ENCODE data around the gene DAPK1.

DAPK1 gene

GRCh38 chr9:87729246-87729645 lies 231.6 kb downstream of the DAPK1 start:
- H3K4me3 ChIP-seq (ENCODE audit: low read depth, low read length), result no peak overlapping the region
- no peak for DNase-seq (ENCODE audit: low read depth, low spot score)
- in situ Hi-C loops (cut with HindIII; ENCODE audit: low sequenced_read_pairs), result no loop called here
- no peak for TF ChIP-seq CTCF (IDR thresholded peaks at IDR 0.05; ENCODE audit: low read depth, low read length)

GRCh38 chr9:87731321-87731720 lies 233.7 kb downstream of the DAPK1 start:
- in situ Hi-C loops (cut with HindIII; ENCODE audit: low sequenced_read_pairs), result no loop called here
- DNase-seq (ENCODE audit: low read depth, low spot score), result no peak
- TF ChIP-seq CTCF (IDR thresholded peaks at IDR 0.05; ENCODE audit: low read depth, low read length), result no peak
- H3K4me3 ChIP-seq (ENCODE audit: low read depth, low read length), result no peak overlapping the region

GRCh38 chr9:87732344-87732743 lies 234.7 kb downstream of the DAPK1 start:
- TF ChIP-seq CTCF (IDR thresholded peaks at IDR 0.05; ENCODE audit: low read depth, low read length), result no peak
- no peak for DNase-seq (ENCODE audit: low read depth, low spot score)
- in situ Hi-C loops (cut with HindIII; ENCODE audit: low sequenced_read_pairs), result no loop called here

GRCh38 chr9:87732756-87733155 lies 235.1 kb downstream of the DAPK1 start:
- H3K4me3 ChIP-seq (ENCODE audit: low read depth, low read length), result no peak overlapping the region
- in situ Hi-C loops (cut with HindIII; ENCODE audit: low sequenced_read_pairs), result no loop called here
- no peak for DNase-seq (ENCODE audit: low read depth, low spot score)
- TF ChIP-seq CTCF (IDR thresholded peaks at IDR 0.05; ENCODE audit: low read depth, low read length), result no peak

More at GRCh38 chr9:87732344-87732743, 234.7 kb downstream of the DAPK1 start:
- H3K4me3 ChIP-seq (ENCODE audit: low read depth, low read length), result no peak overlapping the region

GRCh38 chr9:87733273-87734052 lies 235.8 kb downstream of the DAPK1 start:
- no peak for TF ChIP-seq CTCF (IDR thresholded peaks at IDR 0.05; ENCODE audit: low read depth, low read length)
- in situ Hi-C loops (cut with HindIII; ENCODE audit: low sequenced_read_pairs), result no loop called here
- DNase-seq (ENCODE audit: low read depth, low spot score), result no peak
- no peak overlapping the region for H3K4me3 ChIP-seq (ENCODE audit: low read depth, low read length)

- no peak overlapping the region for H3K4me3 ChIP-seq (ENCODE audit: low read depth, low read length)
- in situ Hi-C loops (cut with HindIII; ENCODE audit: low sequenced_read_pairs), result no loop called here
- TF ChIP-seq CTCF (IDR thresholded peaks at IDR 0.05; ENCODE audit: low read depth, low read length), result no peak
- DNase-seq (ENCODE audit: low read depth, low spot score), result no peak
Observed at GRCh38 chr9:87734106-87734505, 236.4 kb downstream of the DAPK1 start.
